GM12873 (cell line): ENCODE measurements around the gene USP17L21.
"Not testable (repeated sequence)": the region's sequence is repeated elsewhere in the genome, so short reads cannot be mapped to it uniquely, and the experiment has no call there.

Source experiments
- CTCF ChIP-seq: IDR thresholded peaks from 2 replicates; pipeline ENCODE4 v1.5.1; 2012; ENCODE audit warnings: low read depth, mild to moderate bottlenecking, moderate library complexity, low read length, control low read depth; ENCODE audit not compliant: insufficient read depth; ENCODE audit errors: missing control alignments

USP17L21 gene

DNA sequence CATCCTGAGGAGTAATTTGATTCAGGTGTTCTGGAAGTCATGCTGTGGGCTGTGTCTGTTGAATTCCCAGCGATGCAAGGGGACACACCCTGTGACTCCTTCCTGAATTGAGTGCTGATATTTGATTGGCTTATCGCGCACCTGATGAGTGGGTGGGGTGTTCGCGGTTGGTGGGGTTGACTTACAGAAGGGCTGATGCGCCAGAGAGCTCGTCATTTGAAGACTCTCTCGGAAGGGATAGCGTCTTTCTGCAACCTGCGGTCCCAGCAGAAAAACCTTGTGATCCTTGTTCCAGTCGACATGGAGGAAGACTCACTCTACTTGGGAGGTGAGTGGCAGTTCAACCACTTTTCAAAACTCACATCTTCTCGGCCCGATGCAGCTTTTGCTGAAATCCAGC, at the start of gene USP17L21:
Gene USP17L21, plus strand, starts transcription at position 301 of the 400 bp plus-strand sequence. Its CDS starts 0 bp downstream, at position 301.
- not testable (repeated sequence) for TF ChIP-seq CTCF

- TF ChIP-seq CTCF, result not testable (repeated sequence)
Observed at GRCh38 chr4:9215105-9215504, 47.6 kb upstream of the USP17L21 start, which contains the start of gene USP17L11. USP17L11 (plus strand) TSS chr4:9215405; CDS start chr4:9215405, 0 bp downstream.

- TF ChIP-seq CTCF, result not testable (repeated sequence)
Observed at GRCh38 chr4:9219852-9220251, 42.8 kb upstream of the USP17L21 start, which contains the start of gene USP17L12. USP17L12 (plus strand) TSS chr4:9220152; CDS start chr4:9220152, 0 bp downstream.

DNA sequence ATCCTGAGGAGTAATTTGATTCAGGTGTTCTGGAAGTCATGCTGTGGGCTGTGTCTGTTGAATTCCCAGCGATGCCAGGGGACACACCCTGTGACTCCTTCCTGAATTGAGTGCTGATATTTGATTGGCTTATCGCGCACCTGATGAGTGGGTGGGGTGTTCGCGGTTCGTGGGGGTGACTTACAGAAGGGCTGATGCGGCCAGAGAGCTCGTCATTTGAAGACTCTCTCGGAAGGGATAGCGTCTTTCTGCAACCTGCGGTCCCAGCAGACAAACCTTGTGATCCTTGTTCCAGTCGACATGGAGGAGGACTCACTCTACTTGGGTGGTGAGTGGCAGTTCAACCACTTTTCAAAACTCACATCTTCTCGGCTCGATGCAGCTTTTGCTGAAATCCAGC, 38.1 kb upstream of the USP17L21 start, which contains the start of gene USP17L13:
Gene USP17L13, plus strand, starts transcription at position 301 of the 400 bp plus-strand sequence. Its CDS starts 0 bp downstream, at position 301.
- TF ChIP-seq CTCF, result not testable (repeated sequence)

- not testable (repeated sequence) for TF ChIP-seq CTCF
Observed at GRCh38 chr4:9234085-9234484, 28.6 kb upstream of the USP17L21 start, which contains the start of gene USP17L15. USP17L15 (plus strand) TSS chr4:9234385; CDS start chr4:9234385, 0 bp downstream.

GRCh38 chr4:9243579-9243978, 19.1 kb upstream of the USP17L21 start, which contains the start of gene USP17L17:
USP17L17 (plus strand) TSS chr4:9243879; CDS start chr4:9243879, 0 bp downstream.
- not testable (repeated sequence) for TF ChIP-seq CTCF

DNA sequence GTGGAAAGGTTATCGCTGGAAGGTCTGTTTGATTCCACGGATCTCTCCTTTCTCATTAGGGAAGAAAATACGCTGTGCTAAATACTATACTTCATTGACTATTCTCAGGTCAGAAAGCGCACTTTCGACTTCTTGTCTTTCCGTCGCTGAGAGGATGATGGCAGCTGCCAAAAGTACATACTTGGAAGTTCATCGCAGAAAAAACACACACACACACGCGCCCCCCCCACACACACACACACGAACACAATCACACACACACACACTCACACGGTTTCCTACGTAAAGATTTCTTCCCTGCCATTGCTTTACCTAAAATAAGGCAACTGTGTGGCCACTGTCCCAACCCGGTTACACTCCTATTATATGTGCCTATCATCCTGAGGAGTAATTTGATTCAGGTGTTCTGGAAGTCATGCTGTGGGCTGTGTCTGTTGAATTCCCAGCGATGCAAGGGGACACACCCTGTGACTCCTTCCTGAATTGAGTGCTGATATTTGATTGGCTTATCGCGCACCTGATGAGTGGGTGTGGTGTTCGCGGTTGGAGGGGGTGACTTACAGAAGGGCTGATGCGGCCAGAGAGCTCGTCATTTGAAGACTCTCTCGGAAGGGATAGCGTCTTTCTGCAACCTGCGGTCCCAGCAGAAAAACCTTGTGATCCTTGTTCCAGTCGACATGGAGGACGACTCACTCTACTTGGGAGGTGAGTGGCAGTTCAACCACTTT, 14.6 kb upstream of the USP17L21 start, which contains the start of gene USP17L18:
Gene USP17L18, plus strand, starts transcription at position 678 of the 728 bp plus-strand sequence. Its CDS starts 0 bp downstream, at position 678.
- TF ChIP-seq CTCF, result not testable (repeated sequence)
